GM20000 (cell line): Measurements from ENCODE around the gene IL17F.

ENCODE experiments used
- DNase-seq: peaks from one replicate; pipeline ENCODE4 v3.0.0; 2012; ENCODE audit warnings: low spot score
- TF ChIP-seq, protein P1 (sequence below): IDR thresholded peaks from 2 replicates; pipeline ENCODE4 v1.5.1; 2012; ENCODE audit warnings: mild to moderate bottlenecking, control low read depth; ENCODE audit errors: extremely low read depth, missing control alignments

IL17F gene

DNA sequence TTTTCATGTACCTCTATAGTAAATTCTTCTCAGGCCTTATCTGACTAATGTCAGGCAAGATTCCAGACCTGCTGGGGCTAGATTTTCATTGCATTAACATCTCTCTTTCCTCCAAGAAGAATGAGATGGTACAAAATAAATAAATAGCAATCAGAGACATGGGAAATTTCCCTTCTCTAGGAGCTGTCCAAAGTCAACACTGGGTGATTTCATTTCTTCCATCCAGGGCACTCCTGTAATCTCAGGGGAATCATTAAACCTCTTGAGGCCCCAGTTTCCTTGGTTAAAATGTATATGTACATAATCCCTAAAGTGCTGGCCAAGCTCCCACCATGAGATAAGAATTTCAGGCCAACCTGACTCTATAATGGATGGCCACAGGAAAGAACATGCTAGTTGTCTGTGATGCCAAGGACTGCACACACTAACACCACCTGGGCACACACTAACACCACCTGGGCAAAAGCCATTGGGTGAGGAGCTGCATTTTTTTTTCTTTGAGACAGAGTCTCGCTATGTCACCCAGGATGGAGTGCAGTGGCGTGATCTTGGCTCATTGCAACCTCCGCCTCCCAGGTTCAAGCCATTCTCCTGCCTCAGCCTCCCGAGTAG lies 912 bp downstream of the IL17F start:
- TF ChIP-seq, protein P1, sequence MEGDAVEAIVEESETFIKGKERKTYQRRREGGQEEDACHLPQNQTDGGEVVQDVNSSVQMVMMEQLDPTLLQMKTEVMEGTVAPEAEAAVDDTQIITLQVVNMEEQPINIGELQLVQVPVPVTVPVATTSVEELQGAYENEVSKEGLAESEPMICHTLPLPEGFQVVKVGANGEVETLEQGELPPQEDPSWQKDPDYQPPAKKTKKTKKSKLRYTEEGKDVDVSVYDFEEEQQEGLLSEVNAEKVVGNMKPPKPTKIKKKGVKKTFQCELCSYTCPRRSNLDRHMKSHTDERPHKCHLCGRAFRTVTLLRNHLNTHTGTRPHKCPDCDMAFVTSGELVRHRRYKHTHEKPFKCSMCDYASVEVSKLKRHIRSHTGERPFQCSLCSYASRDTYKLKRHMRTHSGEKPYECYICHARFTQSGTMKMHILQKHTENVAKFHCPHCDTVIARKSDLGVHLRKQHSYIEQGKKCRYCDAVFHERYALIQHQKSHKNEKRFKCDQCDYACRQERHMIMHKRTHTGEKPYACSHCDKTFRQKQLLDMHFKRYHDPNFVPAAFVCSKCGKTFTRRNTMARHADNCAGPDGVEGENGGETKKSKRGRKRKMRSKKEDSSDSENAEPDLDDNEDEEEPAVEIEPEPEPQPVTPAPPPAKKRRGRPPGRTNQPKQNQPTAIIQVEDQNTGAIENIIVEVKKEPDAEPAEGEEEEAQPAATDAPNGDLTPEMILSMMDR: no peak
- DNase-seq: no peak

DNA sequence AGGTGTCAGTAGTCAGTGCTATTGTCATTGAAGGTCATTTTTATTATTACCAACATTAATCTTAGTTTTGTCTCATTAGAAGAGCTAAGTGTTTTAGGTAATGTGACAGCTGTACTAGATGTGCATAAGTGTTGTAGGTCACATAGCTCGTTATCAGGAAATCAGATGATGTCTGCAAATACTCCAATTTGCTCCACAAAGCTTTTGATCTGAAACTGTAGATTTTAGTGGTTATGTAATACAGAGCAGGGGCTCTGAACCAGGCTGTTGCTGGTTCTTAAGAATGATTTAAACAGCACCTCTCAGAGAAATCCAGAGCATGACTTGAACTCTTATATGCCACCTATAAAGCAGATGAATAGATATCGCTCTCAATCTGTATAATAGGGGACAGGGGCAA lies 2.5 kb downstream of the IL17F start:
- no peak for DNase-seq
- TF ChIP-seq, protein P1: no peak

DNA sequence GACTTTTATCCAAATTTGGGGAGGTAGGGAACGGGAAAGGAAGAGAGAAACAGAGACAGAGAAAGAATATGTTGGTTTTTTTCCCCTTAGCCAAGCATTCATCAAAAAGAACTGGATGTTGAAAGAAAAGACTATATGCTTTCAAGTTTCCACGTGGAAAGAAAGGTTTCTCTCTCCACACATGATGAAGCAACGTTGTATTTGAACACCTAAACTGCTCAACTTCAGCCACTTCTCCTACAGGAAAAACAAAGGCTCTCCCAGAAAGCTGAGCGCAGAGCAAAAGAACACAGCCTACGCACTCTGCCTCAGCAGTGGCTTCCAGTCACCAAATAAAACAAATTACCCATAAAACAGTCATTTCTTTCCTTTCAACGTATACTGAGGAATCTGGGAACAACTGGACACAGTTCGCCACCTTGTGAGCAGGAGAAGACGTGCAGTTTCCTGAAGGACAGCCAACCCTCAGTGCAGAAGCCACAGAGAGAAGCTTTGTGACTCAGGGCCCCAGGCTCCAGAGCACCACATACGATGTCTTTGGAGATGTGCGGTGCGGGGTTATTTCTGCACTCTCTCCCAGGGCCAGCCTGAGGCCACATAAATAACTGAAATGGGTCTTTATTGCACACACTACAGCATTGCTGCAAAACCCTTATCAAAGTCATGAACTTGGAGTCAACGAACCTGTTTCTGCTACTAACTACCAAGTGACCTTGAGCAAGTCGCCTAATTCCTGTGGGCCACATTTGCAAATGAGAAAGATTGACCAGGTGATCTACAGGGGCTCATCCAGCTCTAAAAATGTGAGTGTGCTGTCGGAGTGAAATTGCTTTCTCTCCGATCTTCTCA lies 10.1 kb downstream of the IL17F start:
- DNase-seq: peak; percentile 51
- TF ChIP-seq, protein P1: peak; percentile 63

DNA sequence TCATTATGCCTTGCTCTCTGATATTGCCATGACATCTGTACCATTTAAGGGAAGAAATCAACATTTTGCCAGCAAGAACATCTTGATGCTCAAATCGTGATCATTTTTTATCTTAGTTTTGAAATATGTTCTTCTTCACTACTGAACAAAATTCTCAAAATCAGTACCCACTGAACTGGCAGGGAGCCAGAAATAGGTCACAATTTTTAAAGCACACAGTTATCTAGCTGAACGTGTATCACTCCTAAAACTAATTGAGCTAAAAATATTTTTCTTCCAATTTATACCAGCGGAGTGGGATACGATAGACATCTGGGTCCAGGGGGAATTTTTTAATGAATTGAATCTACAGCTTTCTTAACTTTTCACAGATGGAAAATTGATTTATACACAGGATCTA lies 11.3 kb downstream of the IL17F start:
- DNase-seq: no peak
- TF ChIP-seq, protein P1: no peak

GRCh38 chr6:52231406-52232127 lies 12.7 kb downstream of the IL17F start:
- TF ChIP-seq, protein P1: no peak
- no peak for DNase-seq

GRCh38 chr6:52230685-52231084 lies 13.6 kb downstream of the IL17F start:
- TF ChIP-seq, protein P1: no peak
- no peak for DNase-seq

DNA sequence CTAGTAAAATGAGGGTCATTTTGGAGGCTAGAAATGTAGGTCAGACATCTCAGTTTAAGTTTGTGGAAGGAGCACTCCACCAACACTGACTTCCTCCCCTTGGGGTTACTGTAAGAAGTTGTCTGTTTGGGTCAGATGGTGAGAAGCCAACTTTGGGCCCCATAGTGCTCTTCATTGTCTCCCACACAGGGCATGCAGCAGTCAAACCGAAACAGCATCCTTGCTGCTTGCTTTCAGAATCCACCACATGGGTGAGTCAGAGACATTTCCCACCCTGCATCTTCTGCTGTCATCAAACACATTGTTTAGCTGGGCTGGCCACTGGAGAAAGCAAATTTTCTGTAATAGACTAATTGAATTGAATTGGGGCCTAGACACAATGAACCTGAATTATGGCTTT lies 16.8 kb downstream of the IL17F start:
- peak; percentile 75 for DNase-seq
- TF ChIP-seq, protein P1: no peak
